Activated T-helper 17 cell treated with anti-CD3 and anti-CD28 coated beads, Interleukin-2, amount 50 U/mL, for 72 hours (primary cell): ENCODE data around the gene PLXNA2. TPM values are rescaled to one million over a fixed set of nuclear protein-coding genes. Genes with fewer than 3 reads are reported as not detected.

ENCODE experiments used
- ATAC-seq: fragments of 150-1000 bp; cut with Tn5 transposase; replicated peaks from 2 replicates; pipeline ENCODE4 v1.10.0; 2021; ENCODE audit warnings: mild to moderate bottlenecking, moderate library complexity
- H3K27ac Mint-ChIP-seq: one replicate; pipeline ENCODE4 v1.8.0; 2022; ENCODE audit warnings: mixed read lengths
- H3K27me3 Mint-ChIP-seq: one replicate; pipeline ENCODE4 v1.8.0; 2022; ENCODE audit warnings: mixed read lengths
- H3K36me3 Mint-ChIP-seq: one replicate; pipeline ENCODE4 v1.8.0; 2022; ENCODE audit warnings: low read depth, mild to moderate bottlenecking, mixed read lengths
- H3K4me1 Mint-ChIP-seq: one replicate; pipeline ENCODE4 v1.8.0; 2022; ENCODE audit warnings: mixed read lengths
- H3K4me3 Mint-ChIP-seq: one replicate; pipeline ENCODE4 v1.8.0; 2022; ENCODE audit warnings: mild to moderate bottlenecking, mixed read lengths
- H3K9me3 Mint-ChIP-seq: one replicate; pipeline ENCODE4 v1.8.0; 2022; ENCODE audit warnings: mixed read lengths
- total RNA-seq, 2 donors: library from RNA; stranded (reverse); gene quantifications; one replicate each; pipeline ENCODE4 v1.2.3, GENCODE V29; 2022

The PLXNA2 gene
- total RNA-seq, 2 donors from 2014 or later = 0.09 TPM; not detected in 1

DNA sequence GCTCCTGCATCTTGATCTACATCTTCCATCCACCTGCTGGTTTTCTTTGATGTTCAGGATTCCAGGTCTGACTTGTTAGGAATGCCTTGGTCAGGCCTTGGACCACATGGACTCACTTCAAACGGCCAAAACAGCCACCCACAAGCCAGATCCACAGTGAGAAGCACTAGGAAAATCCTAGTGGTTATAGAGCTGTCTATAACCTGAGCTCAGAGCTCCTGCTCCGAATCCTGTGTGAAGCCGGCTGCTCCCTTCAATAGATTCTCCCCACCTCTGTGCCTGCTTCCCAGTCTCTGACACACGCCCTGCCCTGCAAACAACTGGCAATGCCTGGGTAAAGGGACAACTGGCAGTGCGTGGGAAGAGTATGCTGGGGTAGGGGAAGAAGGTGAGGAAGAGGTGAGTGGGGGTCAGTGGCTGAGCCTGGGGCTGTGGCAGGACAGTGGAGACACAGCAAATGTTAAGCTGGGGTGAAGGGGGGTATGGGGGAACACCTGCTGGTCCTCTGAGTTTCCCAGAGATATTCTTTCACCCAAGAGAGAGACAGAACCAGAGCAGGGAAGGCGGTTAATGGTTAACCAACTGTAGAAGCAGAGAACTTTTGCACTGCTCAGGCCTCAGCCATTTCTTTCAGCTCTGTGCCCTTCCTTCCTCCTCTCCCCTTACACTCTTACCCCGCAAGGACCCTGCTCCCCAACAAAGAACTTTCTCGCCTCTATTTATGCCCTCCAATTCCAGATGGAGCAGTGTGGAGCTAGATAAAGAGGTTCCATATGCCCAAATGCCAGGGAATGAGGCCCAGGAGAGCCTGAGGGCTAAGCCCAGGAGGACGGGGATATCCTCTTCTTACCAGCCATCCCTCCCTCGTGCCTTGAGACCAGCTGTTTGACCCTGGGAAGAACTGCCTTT lies 4.5 kb downstream of the PLXNA2 start:
- H3K4me3 Mint-ChIP-seq = no peak overlapping the region
- H3K9me3 Mint-ChIP-seq = no peaks in the 10 kb centered on the region
- no peak for ATAC-seq
- H3K36me3 Mint-ChIP-seq = no peaks in the 10 kb centered on the region
- peaks cover 5% of the 10 kb centered on the region for H3K4me1 Mint-ChIP-seq
- peaks cover 41% of the 10 kb centered on the region for H3K27me3 Mint-ChIP-seq
- no peak overlapping the region for H3K27ac Mint-ChIP-seq

DNA sequence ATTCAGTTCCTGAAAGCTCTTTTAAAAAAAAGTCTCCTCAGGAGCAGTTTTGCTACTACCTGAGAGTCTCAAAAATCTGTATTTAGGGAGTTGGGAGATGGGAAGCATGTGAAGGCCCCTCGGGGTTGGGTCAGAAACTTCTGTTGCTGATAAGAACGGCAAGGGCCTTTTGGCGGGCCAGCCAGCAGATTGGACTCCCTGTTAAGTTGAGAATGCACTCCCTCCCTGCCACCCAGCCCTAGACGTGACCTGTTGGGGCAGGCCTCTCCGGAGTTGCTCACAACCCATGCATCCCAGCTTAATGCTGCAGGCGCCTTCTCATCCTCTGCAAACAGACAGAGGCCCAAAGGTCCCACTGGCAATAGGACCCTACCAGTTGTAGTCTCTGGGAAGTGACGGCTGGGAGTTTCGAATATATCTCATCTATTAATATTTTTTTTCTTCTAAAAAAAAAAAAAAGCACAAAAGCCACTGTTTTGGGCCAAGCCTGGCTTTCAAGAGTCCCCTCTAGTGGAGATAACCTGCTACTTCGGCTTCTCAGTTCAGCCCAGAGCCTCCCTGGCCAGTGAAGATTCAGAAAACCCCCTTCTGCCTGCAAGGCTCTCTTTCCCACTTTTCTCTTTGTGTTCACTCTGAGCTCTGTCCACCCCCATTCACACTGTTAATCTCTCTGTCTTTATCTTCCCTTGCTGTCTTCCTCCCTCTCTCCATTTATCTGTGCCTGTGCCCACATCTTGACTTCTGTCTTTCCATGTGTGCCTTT lies 5.3 kb downstream of the PLXNA2 start:
- peaks cover 5% of the 10 kb centered on the region for H3K4me1 Mint-ChIP-seq
- no peaks in the 10 kb centered on the region for H3K36me3 Mint-ChIP-seq
- no peaks in the 10 kb centered on the region for H3K9me3 Mint-ChIP-seq
- no peak for ATAC-seq
- H3K4me3 Mint-ChIP-seq = no peak overlapping the region
- H3K27me3 Mint-ChIP-seq = peaks cover 42% of the 10 kb centered on the region
- no peak overlapping the region for H3K27ac Mint-ChIP-seq

DNA sequence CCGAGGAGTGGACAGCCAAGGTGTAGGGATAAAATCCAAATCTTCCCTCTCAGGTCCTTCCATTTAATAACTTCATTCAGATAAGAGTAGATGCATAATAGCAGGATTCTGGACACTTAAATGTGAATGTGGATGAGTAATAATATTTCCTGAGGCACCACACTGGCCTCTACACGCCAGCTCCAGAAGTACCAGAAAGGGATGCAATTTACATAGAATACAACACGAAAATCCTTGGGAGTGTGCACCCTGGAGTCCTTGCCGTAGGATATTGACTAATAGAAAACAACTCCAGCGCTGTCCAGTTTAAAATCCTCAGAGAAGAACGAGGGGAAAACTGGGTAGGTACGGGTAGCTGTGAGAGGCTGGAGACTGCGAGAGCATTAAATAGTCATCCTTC lies 6.9 kb downstream of the PLXNA2 start:
- Mint-ChIP-seq H3K4me1 (peaks cover 5% of the 10 kb centered on the region), H3K36me3 (no peaks in the 10 kb centered on the region), H3K9me3 (no peaks in the 10 kb centered on the region), H3K4me3 (no peak overlapping the region), H3K27me3 (peaks cover 46% of the 10 kb centered on the region), H3K27ac (no peak overlapping the region)
- no peak for ATAC-seq

DNA sequence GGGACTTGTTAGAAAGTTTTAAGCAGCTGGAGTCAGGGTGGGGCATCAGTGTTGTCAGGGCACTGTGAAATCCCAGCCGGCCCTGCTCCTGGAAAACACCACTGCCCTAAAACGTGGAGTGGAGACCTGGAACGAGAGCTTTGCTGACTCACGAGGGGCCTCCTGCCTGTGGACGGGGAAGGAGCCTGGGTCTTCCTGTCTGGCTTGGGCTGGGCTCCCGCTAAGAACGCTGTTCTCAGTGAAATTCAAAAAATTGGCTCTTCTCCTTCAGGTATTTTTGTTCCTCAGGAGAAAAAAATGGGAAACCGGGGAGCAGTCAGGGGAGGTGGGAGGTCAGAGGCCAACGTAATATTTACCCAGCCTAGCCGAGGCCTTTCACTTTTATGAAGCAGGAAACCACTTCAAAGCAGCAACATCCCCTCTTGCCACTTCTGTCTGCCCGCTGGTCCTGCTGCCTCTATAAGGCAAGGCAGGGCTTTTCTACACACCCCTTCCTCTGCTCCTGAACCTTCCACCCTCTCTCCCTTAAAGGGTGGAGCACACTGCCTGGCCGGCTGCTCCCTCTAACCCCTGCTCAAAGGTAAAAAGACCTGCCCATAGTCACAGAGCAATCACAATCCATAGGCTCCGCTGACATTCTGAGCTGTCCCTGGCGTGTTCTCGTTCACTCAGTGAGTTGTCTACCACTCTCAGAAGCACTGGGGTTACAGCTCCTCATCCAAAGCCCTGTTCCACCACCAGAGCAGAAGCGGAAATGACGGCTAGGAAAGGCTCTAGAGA lies 8.0 kb downstream of the PLXNA2 start:
- H3K27me3 Mint-ChIP-seq = peaks cover 37% of the 10 kb centered on the region
- peak overlapping the region; percentile 6 for H3K4me3 Mint-ChIP-seq
- no peak overlapping the region for H3K27ac Mint-ChIP-seq
- H3K36me3 Mint-ChIP-seq = no peaks in the 10 kb centered on the region
- peaks cover 5% of the 10 kb centered on the region for H3K4me1 Mint-ChIP-seq
- peak; percentile 38 for ATAC-seq
- H3K9me3 Mint-ChIP-seq = no peaks in the 10 kb centered on the region

DNA sequence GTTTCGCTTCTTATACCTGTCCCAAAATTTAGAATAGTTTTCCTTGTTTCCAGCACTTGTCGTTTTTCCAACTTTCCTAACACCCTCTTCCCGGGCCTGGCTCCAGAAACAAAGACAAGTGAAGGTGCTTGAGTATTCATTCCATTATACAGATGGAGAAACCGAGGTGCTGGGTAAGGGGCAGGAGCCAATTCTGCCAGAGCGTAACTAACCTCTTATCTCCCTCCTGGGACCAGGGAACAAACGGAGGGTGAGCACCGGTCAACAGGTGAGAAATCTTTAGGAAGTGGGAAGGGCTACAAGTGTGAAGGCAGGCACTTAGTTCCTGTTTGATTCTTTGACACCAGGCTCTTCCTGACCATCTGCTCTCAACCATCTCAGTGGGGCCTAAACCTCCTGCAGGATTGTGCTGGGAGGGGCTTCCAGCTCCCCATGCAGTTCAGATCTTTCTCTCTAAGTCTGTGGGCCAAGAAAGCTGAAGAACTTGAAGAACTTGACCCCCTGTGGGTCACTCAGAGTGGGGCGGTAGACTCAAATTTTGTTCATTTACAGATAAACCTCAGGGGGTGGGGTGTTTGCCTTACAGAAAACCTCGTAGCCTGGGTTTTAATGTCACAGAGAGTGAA lies 8.7 kb downstream of the PLXNA2 start:
- no peak overlapping the region for H3K27ac Mint-ChIP-seq
- no peaks in the 10 kb centered on the region for H3K36me3 Mint-ChIP-seq
- H3K4me3 Mint-ChIP-seq = no peak overlapping the region
- H3K4me1 Mint-ChIP-seq = peaks cover 5% of the 10 kb centered on the region
- ATAC-seq = no peak
- H3K9me3 Mint-ChIP-seq = no peaks in the 10 kb centered on the region
- peaks cover 44% of the 10 kb centered on the region for H3K27me3 Mint-ChIP-seq

DNA sequence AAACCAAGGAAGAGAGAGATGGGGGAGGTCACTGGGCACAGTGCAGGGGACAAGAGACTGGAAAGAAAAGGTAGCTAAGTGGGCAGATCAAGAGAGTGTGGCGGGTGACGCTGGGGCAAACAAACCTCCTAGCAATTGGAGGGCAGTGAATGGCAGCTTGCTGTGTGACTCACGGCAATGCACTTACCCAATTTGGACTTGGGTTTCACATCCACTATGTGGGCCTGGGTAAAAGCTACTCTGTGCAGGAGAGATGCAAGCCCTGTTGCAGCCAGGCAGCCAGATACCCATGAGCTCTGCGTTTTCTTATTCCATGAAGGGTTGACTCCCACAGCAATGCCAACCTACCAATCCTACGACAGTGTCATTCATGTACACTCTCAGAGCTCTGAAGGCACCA lies 9.5 kb downstream of the PLXNA2 start:
- Mint-ChIP-seq H3K27me3 (peaks cover 42% of the 10 kb centered on the region), H3K9me3 (no peaks in the 10 kb centered on the region), H3K27ac (no peak overlapping the region), H3K4me3 (no peak overlapping the region), H3K36me3 (no peaks in the 10 kb centered on the region), H3K4me1 (peaks cover 5% of the 10 kb centered on the region)
- ATAC-seq = no peak

DNA sequence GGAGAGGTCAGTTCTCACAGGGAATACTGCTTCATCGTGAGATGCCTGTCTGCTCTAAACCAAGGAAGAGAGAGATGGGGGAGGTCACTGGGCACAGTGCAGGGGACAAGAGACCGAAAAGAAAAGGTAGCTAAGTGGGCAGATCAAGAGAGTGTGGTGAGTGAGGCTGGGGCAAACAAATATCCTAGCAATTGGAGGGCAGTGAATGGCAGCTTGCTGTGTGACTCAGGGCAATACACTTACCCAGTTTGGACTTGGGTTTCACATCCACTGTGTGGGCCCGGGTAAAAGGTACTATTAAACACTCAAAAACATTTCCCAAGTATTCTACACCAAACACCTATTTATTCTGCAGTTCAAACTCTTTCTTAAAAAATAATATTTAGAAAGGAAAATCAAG lies 10.2 kb downstream of the PLXNA2 start:
- Mint-ChIP-seq H3K27ac (no peak overlapping the region), H3K4me3 (no peak overlapping the region), H3K9me3 (no peaks in the 10 kb centered on the region), H3K4me1 (peaks cover 5% of the 10 kb centered on the region), H3K27me3 (peaks cover 42% of the 10 kb centered on the region), H3K36me3 (no peaks in the 10 kb centered on the region)
- ATAC-seq = no peak

DNA sequence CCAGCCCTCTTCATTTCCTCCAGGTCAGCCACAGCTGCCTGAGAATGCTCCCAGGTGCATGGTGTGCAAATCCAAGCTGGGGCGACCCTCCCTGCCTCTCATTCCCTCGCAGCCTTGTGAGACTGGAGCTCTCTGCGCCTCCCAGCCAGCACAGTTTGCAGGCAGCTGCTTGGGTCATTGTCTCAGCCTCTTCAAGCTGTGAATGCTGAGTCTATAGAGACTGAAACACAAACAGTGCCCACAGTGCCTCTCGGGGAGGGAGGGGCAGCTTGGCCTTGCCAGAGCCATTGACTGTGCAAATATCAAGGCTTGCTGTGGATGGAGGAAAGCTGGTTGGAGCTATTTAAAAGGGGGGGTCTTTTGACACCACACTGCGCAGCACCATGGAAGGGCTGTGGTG lies 10.6 kb downstream of the PLXNA2 start:
- peaks cover 45% of the 10 kb centered on the region for H3K27me3 Mint-ChIP-seq
- H3K4me1 Mint-ChIP-seq = peaks cover 5% of the 10 kb centered on the region
- H3K9me3 Mint-ChIP-seq = no peaks in the 10 kb centered on the region
- H3K36me3 Mint-ChIP-seq = no peaks in the 10 kb centered on the region
- ATAC-seq = no peak
- H3K27ac Mint-ChIP-seq = no peak overlapping the region
- H3K4me3 Mint-ChIP-seq = no peak overlapping the region

DNA sequence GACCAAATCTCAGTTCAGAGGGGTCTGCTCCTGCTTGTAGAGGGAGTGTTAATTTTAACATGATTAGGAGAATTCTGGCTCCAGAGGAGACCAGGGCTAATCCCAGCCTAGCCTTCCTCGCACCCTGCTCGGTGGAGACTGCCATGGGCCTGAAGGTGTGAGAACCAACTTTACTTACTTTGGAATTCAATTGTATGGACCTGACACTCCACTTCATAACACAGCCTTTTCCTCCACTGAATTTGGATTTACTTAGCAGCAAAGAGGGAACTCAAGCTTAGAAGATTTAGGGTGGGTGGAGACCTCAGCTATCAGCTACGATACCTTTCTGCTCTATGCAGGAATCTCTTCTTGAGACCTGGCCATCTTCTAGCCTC lies 11.5 kb downstream of the PLXNA2 start:
- Mint-ChIP-seq H3K27ac (no peak overlapping the region), H3K9me3 (no peaks in the 10 kb centered on the region), H3K4me1 (peaks cover 5% of the 10 kb centered on the region), H3K36me3 (no peaks in the 10 kb centered on the region), H3K27me3 (peaks cover 37% of the 10 kb centered on the region), H3K4me3 (no peak overlapping the region)
- no peak for ATAC-seq

DNA sequence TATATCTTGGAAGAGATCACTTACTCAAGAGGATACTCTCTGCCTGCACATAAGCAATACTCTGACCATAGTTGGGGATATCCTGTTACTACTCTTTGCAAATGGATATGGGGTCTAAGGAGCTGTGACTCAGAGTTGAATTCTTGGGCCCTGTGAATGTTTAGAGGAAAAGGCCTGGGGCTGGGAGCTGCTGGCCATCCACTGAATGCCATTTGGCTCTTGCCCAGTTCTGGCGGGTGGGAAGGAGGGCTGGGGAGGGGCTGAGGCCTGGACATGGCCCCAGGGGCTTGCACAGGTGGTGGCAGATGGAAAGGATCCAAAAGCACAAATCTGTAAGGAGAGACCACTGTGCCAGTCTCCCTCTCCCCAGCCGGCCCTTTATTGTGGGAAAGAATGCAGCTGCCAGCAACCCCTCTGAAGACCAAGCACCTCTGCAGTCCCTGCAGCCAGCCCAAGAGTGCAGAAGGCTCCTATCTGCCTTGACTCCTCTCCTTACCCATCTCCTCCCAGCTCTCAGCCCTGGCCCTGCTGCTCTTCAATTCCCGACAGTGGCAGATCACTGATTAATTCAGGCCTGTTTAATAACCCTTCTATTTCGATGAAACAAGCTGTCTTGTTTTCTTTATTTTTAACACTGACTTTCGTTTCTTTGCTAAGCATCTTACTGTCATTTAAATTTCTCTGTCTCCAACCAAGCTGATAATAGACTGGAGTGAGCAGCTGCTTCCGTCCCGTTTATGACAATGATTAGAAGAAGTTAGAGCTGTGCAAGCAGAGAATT lies 12.1 kb downstream of the PLXNA2 start:
- peaks cover 37% of the 10 kb centered on the region for H3K27me3 Mint-ChIP-seq
- H3K36me3 Mint-ChIP-seq = no peaks in the 10 kb centered on the region
- no peak overlapping the region for H3K27ac Mint-ChIP-seq
- no peak for ATAC-seq
- H3K4me1 Mint-ChIP-seq = peaks cover 5% of the 10 kb centered on the region
- H3K4me3 Mint-ChIP-seq = no peak overlapping the region
- no peaks in the 10 kb centered on the region for H3K9me3 Mint-ChIP-seq

DNA sequence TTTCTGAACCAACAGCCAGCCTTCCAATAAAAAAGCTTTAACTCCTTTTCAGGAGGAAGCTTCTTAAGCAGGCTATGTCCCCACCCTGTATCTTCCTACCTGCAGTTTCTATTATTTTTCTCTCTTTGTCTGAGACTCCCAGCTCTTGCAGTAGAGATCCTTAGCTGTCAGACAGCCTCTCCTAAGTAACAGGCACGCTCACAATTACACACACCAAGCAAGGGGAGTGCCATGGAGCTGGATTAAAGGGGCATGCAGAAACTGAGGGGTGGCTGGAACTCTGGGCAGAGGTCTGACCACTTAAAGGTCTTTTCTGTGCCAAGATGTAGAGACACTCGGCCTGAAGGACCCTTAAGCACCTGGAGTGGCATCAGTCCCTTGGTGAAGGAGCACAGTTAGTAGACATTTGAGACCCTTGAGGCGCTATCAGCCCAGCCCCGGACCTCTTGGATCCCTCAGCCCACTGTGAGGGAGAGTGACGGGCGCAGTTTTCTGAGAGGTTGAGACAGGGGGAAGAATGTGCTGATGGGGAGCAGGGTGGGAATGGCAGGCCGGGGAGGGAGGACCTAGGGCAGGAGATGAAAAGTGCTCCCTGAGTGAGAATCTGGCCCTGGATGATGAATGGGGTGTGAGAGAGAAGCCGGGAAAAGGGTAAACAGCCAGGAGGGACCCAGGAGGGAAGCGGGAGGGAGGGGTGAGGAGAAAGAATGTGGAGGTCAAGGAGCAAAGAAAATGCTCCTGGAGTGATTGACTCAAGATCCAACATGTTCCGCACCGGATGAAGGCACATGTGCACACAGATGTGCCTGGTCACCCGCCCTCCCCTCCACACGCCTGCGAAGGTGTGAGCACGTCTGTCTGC lies 13.3 kb downstream of the PLXNA2 start:
- H3K9me3 Mint-ChIP-seq = no peaks in the 10 kb centered on the region
- no peaks in the 10 kb centered on the region for H3K36me3 Mint-ChIP-seq

DNA sequence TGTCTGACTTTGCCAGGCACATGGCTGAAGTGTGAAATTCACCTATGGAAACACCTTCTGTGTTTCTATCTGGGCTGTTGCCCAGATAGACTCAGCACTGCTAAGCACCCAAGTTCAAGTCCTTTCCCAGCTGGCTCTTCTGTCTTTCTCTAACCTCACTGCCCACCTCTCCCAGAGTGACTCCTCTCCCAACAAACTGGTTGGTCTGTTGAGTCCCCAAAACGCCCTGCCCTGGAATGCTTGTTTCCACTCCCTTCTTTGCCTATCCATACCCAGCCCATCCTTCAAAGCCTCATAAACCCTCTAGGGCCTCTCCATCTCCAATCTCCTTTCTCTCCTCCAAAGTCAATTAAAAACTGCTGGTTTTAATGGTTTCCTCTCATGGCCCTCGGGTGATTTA lies 15.6 kb downstream of the PLXNA2 start:
- Mint-ChIP-seq H3K4me1 (no peaks in the 10 kb centered on the region), H3K36me3 (no peaks in the 10 kb centered on the region), H3K27me3 (peaks cover 32% of the 10 kb centered on the region), H3K9me3 (no peaks in the 10 kb centered on the region), H3K4me3 (no peak overlapping the region), H3K27ac (no peak overlapping the region)
- no peak for ATAC-seq

More for the DNA sequence above, 13.3 kb downstream of the PLXNA2 start:
- Mint-ChIP-seq H3K4me1 (no peaks in the 10 kb centered on the region), H3K27ac (no peak overlapping the region), H3K4me3 (no peak overlapping the region), H3K27me3 (peaks cover 30% of the 10 kb centered on the region)
- ATAC-seq = no peak

DNA sequence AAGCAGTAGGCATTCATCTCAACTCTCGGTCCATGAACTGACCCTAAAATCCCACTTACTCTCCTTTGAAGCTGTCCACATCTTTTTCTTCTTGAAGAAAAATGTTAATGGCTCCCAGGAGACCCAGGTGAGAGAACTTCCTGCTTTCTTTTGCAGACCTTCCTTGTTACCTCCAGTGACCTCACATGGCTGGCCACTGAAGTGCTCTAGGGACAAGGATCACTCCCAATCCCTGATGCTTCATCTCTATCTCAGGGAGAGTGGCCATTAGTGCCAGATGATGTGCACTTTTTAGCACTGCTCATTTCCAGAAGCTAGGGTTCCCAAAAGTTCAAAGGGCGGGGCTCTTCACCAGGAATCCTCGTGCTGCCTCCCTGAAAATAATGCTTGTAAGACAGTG lies 16.2 kb downstream of the PLXNA2 start:
- no peaks in the 10 kb centered on the region for H3K36me3 Mint-ChIP-seq
- no peak overlapping the region for H3K27ac Mint-ChIP-seq
- no peaks in the 10 kb centered on the region for H3K4me1 Mint-ChIP-seq
- H3K4me3 Mint-ChIP-seq = no peak overlapping the region
- H3K27me3 Mint-ChIP-seq = peaks cover 32% of the 10 kb centered on the region
- no peaks in the 10 kb centered on the region for H3K9me3 Mint-ChIP-seq
- no peak for ATAC-seq
